Kidney (tissue), 14 donors: ENCODE data around the gene MAPKBP1. TPM values are rescaled to one million over a fixed set of nuclear protein-coding genes. Genes with fewer than 3 reads are reported as not detected.

Experiments used
- DNase-seq, 5 donors: peaks; one replicate each; pipeline ENCODE4 v3.0.0-alpha.2; 2013 to 2020
- FAIRE-seq: peaks from 2 replicates; lab custom pipeline; 2012; peaks lifted over from hg19 to GRCh38; lab: Jason Lieb, UNC
- H3K27ac ChIP-seq, 2 donors: one replicate each; pipeline ENCODE4 v1.7.0; 2013; ENCODE audit warnings: low read depth in 2 of 2, low read length in 2 of 2, inconsistent platforms in 1 of 2
- H3K27me3 ChIP-seq: one replicate; pipeline ENCODE4 v1.7.1; 2013; ENCODE audit warnings: low read length, inconsistent platforms; ENCODE audit not compliant: control insufficient read depth, insufficient read depth
- H3K36me3 ChIP-seq, 3 donors: one replicate each; pipeline versions ENCODE4 v1.7.0 to v1.7.1; 2013; ENCODE audit warnings: low read length in 3 of 3, control low read depth in 1 of 3, inconsistent platforms in 1 of 3; ENCODE audit not compliant: insufficient read depth in 3 of 3, control insufficient read depth in 2 of 3
- H3K4me1 ChIP-seq, 3 donors: one replicate each; pipeline versions ENCODE4 v1.7.0 to v1.7.1; 2013; ENCODE audit warnings: low read length in 3 of 3, inconsistent platforms in 1 of 3, low read depth in 1 of 3; ENCODE audit not compliant: control insufficient read depth in 2 of 3, insufficient read depth in 2 of 3
- H3K4me3 ChIP-seq, 3 donors: one replicate each; pipeline versions ENCODE4 v1.7.0 to v1.8.1; 2013; ENCODE audit warnings: low read length in 3 of 3, control low read depth in 1 of 3, inconsistent platforms in 1 of 3
- H3K9ac ChIP-seq, 3 donors: one replicate each; pipeline versions ENCODE4 v1.7.0 to v1.7.1; 2013; ENCODE audit warnings: low read length in 3 of 3, control low read depth in 1 of 3, inconsistent platforms in 1 of 3
- H3K9me3 ChIP-seq, 3 donors: one replicate each; pipeline versions ENCODE4 v1.7.0 to v1.7.1; 2013; ENCODE audit warnings: low read length in 3 of 3, control low read depth in 1 of 3, inconsistent platforms in 1 of 3; ENCODE audit not compliant: control insufficient read depth in 2 of 3, insufficient read depth in 1 of 3
- intact Hi-C: fragments of 100-400 bp; cut with DNase I; formaldehyde crosslinking; loops from one replicate; pipeline ENCODE4 v1.11.1; 2022
- polyA plus RNA-seq: library from polyadenylated mRNA; stranded (reverse); fragments of 350-450 nt; fragmentation: Illumina TruSeq; extraction: RNeasy Lipid Tissue Mini Kit (QIAGEN cat#74804); gene quantifications from one replicate; pipeline ENCODE4 v1.2.3, GENCODE V29; 2014; ENCODE audit warnings: low read depth, low replicate concordance; ENCODE audit not compliant: insufficient read depth
- total RNA-seq: library from RNA; stranded (reverse); fragmentation: NEBNext Ultra II Directional; extraction: Animal tissue kit (Norgen Biotek cat#: 25700); gene quantifications from one replicate; pipeline ENCODE4 v1.2.1, GENCODE V29; 2021
- TF ChIP-seq, protein P1 (sequence below): IDR thresholded peaks from 3 replicates; pipeline ENCODE4 v1.5.1; 2012; ENCODE audit warnings: mild to moderate bottlenecking, moderate library complexity, borderline replicate concordance; ENCODE audit not compliant: insufficient read depth; ENCODE audit errors: extremely low read depth
- donor health status: control.
- donor health status: control.
- donor health status: control.
- donor health status: control.
- donor health status: control.
- donor health status: DM: yes; HTN: yes; CAD: no.
- donor health status: Normal renal cell carcinoma (clear cell type).

The MAPKBP1 gene
- total and polyA plus RNA-seq, 2 donors from 2014 or later = 3.7 to 28.6 TPM

DNA sequence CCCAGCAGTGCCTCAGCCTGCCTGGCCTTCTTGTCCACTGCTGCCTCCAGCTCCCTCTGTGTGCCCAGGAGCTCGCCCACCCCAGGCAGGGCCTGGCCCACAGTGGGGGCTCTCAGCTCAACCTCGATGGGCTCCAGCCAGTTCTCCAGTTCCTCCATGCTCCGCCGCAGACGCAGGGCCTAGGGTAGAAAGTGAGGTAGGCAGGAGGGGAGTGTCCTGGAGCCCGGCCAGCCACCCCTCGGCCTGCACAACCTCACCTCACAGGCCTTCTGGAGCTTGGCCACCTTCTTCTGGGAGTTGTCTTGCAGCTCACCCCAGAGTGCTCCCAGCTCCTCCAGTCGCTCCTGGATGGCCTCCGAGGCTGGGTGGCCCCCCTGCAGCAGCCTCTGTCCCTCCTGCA, 83.0 kb downstream of the MAPKBP1 start:
- H3K4me3 ChIP-seq = no peak overlapping the region
- TF ChIP-seq, protein P1, sequence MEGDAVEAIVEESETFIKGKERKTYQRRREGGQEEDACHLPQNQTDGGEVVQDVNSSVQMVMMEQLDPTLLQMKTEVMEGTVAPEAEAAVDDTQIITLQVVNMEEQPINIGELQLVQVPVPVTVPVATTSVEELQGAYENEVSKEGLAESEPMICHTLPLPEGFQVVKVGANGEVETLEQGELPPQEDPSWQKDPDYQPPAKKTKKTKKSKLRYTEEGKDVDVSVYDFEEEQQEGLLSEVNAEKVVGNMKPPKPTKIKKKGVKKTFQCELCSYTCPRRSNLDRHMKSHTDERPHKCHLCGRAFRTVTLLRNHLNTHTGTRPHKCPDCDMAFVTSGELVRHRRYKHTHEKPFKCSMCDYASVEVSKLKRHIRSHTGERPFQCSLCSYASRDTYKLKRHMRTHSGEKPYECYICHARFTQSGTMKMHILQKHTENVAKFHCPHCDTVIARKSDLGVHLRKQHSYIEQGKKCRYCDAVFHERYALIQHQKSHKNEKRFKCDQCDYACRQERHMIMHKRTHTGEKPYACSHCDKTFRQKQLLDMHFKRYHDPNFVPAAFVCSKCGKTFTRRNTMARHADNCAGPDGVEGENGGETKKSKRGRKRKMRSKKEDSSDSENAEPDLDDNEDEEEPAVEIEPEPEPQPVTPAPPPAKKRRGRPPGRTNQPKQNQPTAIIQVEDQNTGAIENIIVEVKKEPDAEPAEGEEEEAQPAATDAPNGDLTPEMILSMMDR = no peak
- no peak for FAIRE-seq
- intact Hi-C loops = no loop called here
- H3K9me3 ChIP-seq = no peaks in the 10 kb centered on the region
- H3K36me3 ChIP-seq = no peaks in the 10 kb centered on the region
- DNase-seq = no peak
- H3K4me1 ChIP-seq = no peaks in the 10 kb centered on the region
- H3K27ac ChIP-seq = no peak overlapping the region
- H3K9ac ChIP-seq = no peak overlapping the region
- no peaks in the 10 kb centered on the region for H3K27me3 ChIP-seq

DNA sequence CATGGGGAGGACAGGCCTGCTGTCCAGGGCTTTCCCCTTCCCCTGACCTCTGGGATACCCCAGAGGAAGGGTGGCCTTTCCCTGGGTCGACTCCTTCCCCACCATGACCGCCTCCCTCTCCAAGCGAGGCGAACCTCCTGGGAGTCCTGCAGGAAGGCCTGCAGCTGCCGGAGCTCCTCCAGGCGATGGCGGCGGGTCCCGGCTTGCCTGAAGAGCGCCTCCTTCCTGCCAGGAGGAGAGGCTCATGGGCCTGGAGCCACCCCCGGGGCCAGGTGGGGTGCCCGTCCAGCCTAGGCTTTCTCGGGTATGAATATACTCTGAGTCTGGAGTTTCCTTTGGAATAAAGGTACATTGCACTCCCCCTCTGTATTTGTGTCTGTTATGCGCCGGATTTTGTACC, 84.5 kb downstream of the MAPKBP1 start:
- H3K36me3 ChIP-seq = no peaks in the 10 kb centered on the region
- TF ChIP-seq, protein P1 = no peak
- H3K27ac ChIP-seq = no peak overlapping the region
- no peaks in the 10 kb centered on the region for H3K4me1 ChIP-seq
- H3K4me3 ChIP-seq = no peak overlapping the region
- no peaks in the 10 kb centered on the region for H3K27me3 ChIP-seq
- no peak overlapping the region for H3K9ac ChIP-seq
- DNase-seq (no peak), FAIRE-seq (no peak)
- no peaks in the 10 kb centered on the region for H3K9me3 ChIP-seq
- intact Hi-C loops = no loop called here

DNA sequence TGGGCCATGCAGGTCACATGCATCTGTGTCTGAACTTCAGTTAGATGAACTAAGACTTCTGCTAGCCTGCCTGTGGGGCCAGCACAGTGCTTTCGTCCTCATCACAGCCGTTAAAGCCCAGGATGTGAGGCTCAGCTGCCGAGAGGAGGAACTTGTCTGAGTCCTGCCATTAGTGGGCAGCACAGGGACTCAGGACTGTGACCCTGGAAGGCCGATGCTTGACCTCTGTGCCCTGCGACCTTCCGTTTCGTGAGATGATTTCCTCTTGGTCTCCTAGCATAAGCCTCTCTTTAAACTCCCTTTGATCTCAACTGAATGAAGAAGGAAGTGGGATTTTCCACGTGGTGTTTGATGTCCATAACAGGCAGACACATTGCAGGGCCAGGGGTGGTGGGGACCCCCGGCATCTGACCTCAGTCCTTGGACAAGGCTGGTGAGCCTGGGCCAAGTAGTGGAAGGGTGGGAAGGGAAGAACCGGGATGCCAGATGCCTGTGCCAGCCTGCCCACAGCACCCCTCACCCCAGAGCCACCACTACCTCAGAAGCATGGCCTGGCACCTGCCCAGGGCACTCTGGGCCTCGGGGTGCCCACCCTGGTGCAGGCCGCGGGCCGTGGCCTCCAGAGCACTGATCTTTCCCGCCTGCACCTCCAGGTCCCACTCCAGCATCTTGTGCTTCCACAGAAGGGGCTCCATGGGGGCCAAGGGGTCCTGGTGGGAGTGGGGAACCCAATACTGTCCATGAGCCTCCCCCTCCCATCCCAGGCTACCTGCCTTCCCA, 86.0 kb downstream of the MAPKBP1 start:
- H3K4me3 ChIP-seq = no peak overlapping the region
- H3K4me1 ChIP-seq = no peaks in the 10 kb centered on the region
- no peaks in the 10 kb centered on the region for H3K36me3 ChIP-seq
- FAIRE-seq (no peak), DNase-seq (no peak)
- H3K9ac ChIP-seq = no peak overlapping the region
- intact Hi-C loops = no loop called here
- TF ChIP-seq, protein P1 = no peak
- H3K9me3 ChIP-seq = no peaks in the 10 kb centered on the region
- no peak overlapping the region for H3K27ac ChIP-seq
- H3K27me3 ChIP-seq = no peaks in the 10 kb centered on the region
